Mesenchymal stem cell (in vitro differentiated cells and primary cell): ENCODE data around the gene STAMBP.

Experiments used
- DNase-seq: peaks from one replicate; pipeline ENCODE4 v3.0.0-alpha.2; 2013
- H2AFZ ChIP-seq: one replicate; pipeline ENCODE4 v1.6.1; 2013; ENCODE audit warnings: low read depth, mild to moderate bottlenecking, control low read depth, inconsistent platforms, low read length, moderate library complexity
- H2AK5ac ChIP-seq: 2 replicates; pipeline ENCODE4 v1.6.1; 2013; ENCODE audit warnings: low read length, moderate library complexity, mild to moderate bottlenecking, inconsistent platforms; ENCODE audit not compliant: severe bottlenecking
- H2BK120ac ChIP-seq: one replicate; pipeline ENCODE4 v1.6.1; 2013; ENCODE audit warnings: low read depth, mild to moderate bottlenecking, inconsistent platforms, low read length, moderate library complexity
- H2BK12ac ChIP-seq, 2 experiments: one replicate each; pipeline ENCODE4 v1.6.1; 2013; ENCODE audit warnings: inconsistent platforms in 2 of 2, low read length in 2 of 2, mild to moderate bottlenecking in 2 of 2, moderate library complexity in 2 of 2, control low read depth in 1 of 2
- H2BK15ac ChIP-seq: one replicate; pipeline ENCODE4 v1.6.1; 2013; ENCODE audit warnings: mild to moderate bottlenecking, low read depth, inconsistent platforms; ENCODE audit not compliant: poor library complexity, severe bottlenecking
- H2BK5ac ChIP-seq: 2 replicates; pipeline ENCODE4 v1.6.1; 2013; ENCODE audit warnings: low read depth, mild to moderate bottlenecking, low read length, control low read depth, inconsistent platforms; ENCODE audit not compliant: poor library complexity, severe bottlenecking
- H3K14ac ChIP-seq, 2 experiments: one replicate each; pipeline ENCODE4 v1.6.1; 2013; ENCODE audit warnings: inconsistent platforms in 2 of 2, low read length in 2 of 2, control low read depth in 1 of 2, mild to moderate bottlenecking in 1 of 2, moderate library complexity in 1 of 2
- H3K18ac ChIP-seq, 2 experiments: one replicate each; pipeline ENCODE4 v1.6.1; 2013; ENCODE audit warnings: inconsistent platforms in 2 of 2, low read length in 2 of 2, control low read depth in 1 of 2, low read depth in 1 of 2, mild to moderate bottlenecking in 1 of 2
- H3K23ac ChIP-seq, 2 experiments: one replicate each; pipeline ENCODE4 v1.6.1; 2013; ENCODE audit warnings: inconsistent platforms in 2 of 2, low read length in 2 of 2, mild to moderate bottlenecking in 2 of 2, moderate library complexity in 2 of 2, control low read depth in 1 of 2
- H3K27ac ChIP-seq: 2 replicates; pipeline ENCODE4 v1.5.1; 2013; ENCODE audit warnings: mild to moderate bottlenecking, moderate library complexity, low read length, control low read depth, inconsistent platforms; ENCODE audit not compliant: poor library complexity, severe bottlenecking
- H3K27me3 ChIP-seq, 2 experiments: 2 replicates each; pipeline versions ENCODE4 v1.6.1 to v1.7.0; 2013; ENCODE audit warnings: low read length in 2 of 2, mild to moderate bottlenecking in 2 of 2, moderate library complexity in 2 of 2, control low read depth in 1 of 2, inconsistent platforms in 1 of 2; ENCODE audit not compliant: control insufficient read depth in 1 of 2, insufficient read depth in 1 of 2
- H3K36me3 ChIP-seq, 2 experiments: 2 replicates each; pipeline versions ENCODE4 v1.6.1 to v1.7.0; 2013; ENCODE audit warnings: low read length in 2 of 2, control low read depth in 1 of 2, inconsistent platforms in 1 of 2, low read depth in 1 of 2, mild to moderate bottlenecking in 1 of 2; ENCODE audit not compliant: insufficient read depth in 2 of 2, control insufficient read depth in 1 of 2
- H3K4ac ChIP-seq, 2 experiments: one replicate each; pipeline ENCODE4 v1.6.1; 2013; ENCODE audit warnings: inconsistent platforms in 2 of 2, low read length in 2 of 2, mild to moderate bottlenecking in 2 of 2, moderate library complexity in 2 of 2, control low read depth in 1 of 2, low read depth in 1 of 2
- H3K4me1 ChIP-seq: 2 replicates; pipeline ENCODE4 v1.6.1; 2013; ENCODE audit warnings: low read depth, low read length, control low read depth; ENCODE audit not compliant: control insufficient read depth, insufficient read depth
- H3K4me2 ChIP-seq: 2 replicates; pipeline ENCODE4 v1.6.1; 2013; ENCODE audit warnings: low read length, mild to moderate bottlenecking, inconsistent platforms; ENCODE audit not compliant: poor library complexity, severe bottlenecking
- H3K4me3 ChIP-seq, 2 experiments: 2 replicates each; pipeline versions ENCODE4 v1.5.1 to v1.7.0; 2013; ENCODE audit warnings: low read length in 2 of 2, mild to moderate bottlenecking in 2 of 2, control low read depth in 1 of 2, low read depth in 1 of 2; ENCODE audit not compliant: insufficient read depth in 1 of 2
- H3K79me1 ChIP-seq: replicated peaks from 2 replicates; pipeline ENCODE4 v1.6.1; 2013; ENCODE audit warnings: mild to moderate bottlenecking, control low read depth, low read length, inconsistent platforms; ENCODE audit not compliant: poor library complexity, severe bottlenecking
- H3K9ac ChIP-seq: 2 replicates; pipeline ENCODE4 v1.7.0; 2013; ENCODE audit warnings: mild to moderate bottlenecking, low read length, moderate library complexity
- H3K9me3 ChIP-seq: 2 replicates; pipeline ENCODE4 v1.7.0; 2013; ENCODE audit warnings: mild to moderate bottlenecking, low read length; ENCODE audit not compliant: control insufficient read depth
- H4K8ac ChIP-seq: one replicate; pipeline ENCODE4 v1.6.1; 2013; ENCODE audit warnings: inconsistent platforms, mild to moderate bottlenecking, low read length, moderate library complexity
- H4K91ac ChIP-seq: one replicate; pipeline ENCODE4 v1.6.1; 2013; ENCODE audit warnings: mild to moderate bottlenecking, low read length, inconsistent platforms
- WGBS: methylation state at CpG from one replicate; pipeline ENCODE4 v1.1.7; 2013; ENCODE audit warnings: mixed read lengths; 5-methylcytosine and 5-hydroxymethylcytosine counted together

Gene STAMBP

GRCh38 chr2:73915437-73915993, 86.8 kb downstream of the STAMBP start:
- Histone ChIP-seq H3K27me3 (peaks cover 0 to 70% of the 10 kb centered on the region in 2 experiments), H3K4me2 (no peak overlapping the region), H2AK5ac (no peak overlapping the region), H3K18ac (no peak overlapping the region), H3K4ac (no peak overlapping the region), H3K79me1 (no peaks in the 10 kb centered on the region), H3K36me3 (peaks cover 0 to 25% of the 10 kb centered on the region in 2 experiments), H3K23ac (no peak overlapping the region), H2BK12ac (no peak overlapping the region), H4K91ac (no peak overlapping the region), H3K9ac (no peak overlapping the region), H2BK15ac (no peak overlapping the region), H3K4me3 (no peak overlapping the region), H4K8ac (no peak overlapping the region), H3K4me1 (no peaks in the 10 kb centered on the region), H3K9me3 (no peaks in the 10 kb centered on the region), H3K14ac (no peak overlapping the region), H3K27ac (no peak overlapping the region), H2BK120ac (no peak overlapping the region), H2AFZ (no peak overlapping the region), H2BK5ac (no peak overlapping the region)
- no peak for DNase-seq
- WGBS: 94% methylated on average over 4 of the region's 5 CpGs

- Histone ChIP-seq H3K36me3 (peaks cover 0 to 30% of the 10 kb centered on the region in 2 experiments), H4K91ac (no peak overlapping the region), H2BK12ac (no peak overlapping the region), H3K9ac (no peak overlapping the region), H3K79me1 (no peaks in the 10 kb centered on the region), H2AFZ (no peak overlapping the region), H3K18ac (no peak overlapping the region), H4K8ac (no peak overlapping the region), H3K4me2 (no peak overlapping the region), H2AK5ac (no peak overlapping the region), H3K9me3 (no peaks in the 10 kb centered on the region), H2BK15ac (no peak overlapping the region), H3K14ac (no peak overlapping the region), H3K4me1 (no peaks in the 10 kb centered on the region), H3K4ac (no peak overlapping the region), H3K23ac (no peak overlapping the region), H2BK120ac (no peak overlapping the region), H2BK5ac (no peak overlapping the region), H3K4me3 (no peak overlapping the region), H3K27me3 (peaks cover 0 to 82% of the 10 kb centered on the region in 2 experiments), H3K27ac (no peak overlapping the region)
- WGBS: 68% methylated on average over 1 of the region's 2 CpGs
- no peak for DNase-seq
These were observed 87.9 kb downstream of the STAMBP start for GRCh38 chr2:73916666-73917065.

GRCh38 chr2:73917296-73917695, 88.5 kb downstream of the STAMBP start:
- Histone ChIP-seq H3K4me2 (no peak overlapping the region), H3K36me3 (peaks cover 0 to 30% of the 10 kb centered on the region in 2 experiments), H3K18ac (no peak overlapping the region), H3K23ac (no peak overlapping the region), H2BK120ac (no peak overlapping the region), H2BK15ac (no peak overlapping the region), H3K79me1 (no peaks in the 10 kb centered on the region), H3K27me3 (peaks cover 0 to 85% of the 10 kb centered on the region in 2 experiments), H3K4me1 (no peaks in the 10 kb centered on the region), H4K91ac (no peak overlapping the region), H3K4ac (no peak overlapping the region), H2BK12ac (no peak overlapping the region), H3K9me3 (no peaks in the 10 kb centered on the region), H3K27ac (no peak overlapping the region), H2AK5ac (no peak overlapping the region), H4K8ac (no peak overlapping the region), H2AFZ (no peak overlapping the region), H3K4me3 (no peak overlapping the region), H3K9ac (no peak overlapping the region), H3K14ac (no peak overlapping the region), H2BK5ac (no peak overlapping the region)
- no peak for DNase-seq
- 29% methylated on average over 2 of the region's 2 CpGs for WGBS

GRCh38 chr2:73917696-73918207, 89.0 kb downstream of the STAMBP start:
- H2AK5ac ChIP-seq: no peak overlapping the region

More at GRCh38 chr2:73917696-73918207, 89.0 kb downstream of the STAMBP start:
- peaks cover 0 to 89% of the 10 kb centered on the region in 2 experiments for H3K27me3 ChIP-seq
- H3K14ac ChIP-seq: no peak overlapping the region
- no peak overlapping the region for H3K4ac ChIP-seq
- no peak overlapping the region for H3K27ac ChIP-seq
- no peak overlapping the region for H3K4me3 ChIP-seq
- no peak overlapping the region for H2BK12ac ChIP-seq
- no peak overlapping the region for H2BK120ac ChIP-seq
- no peaks in the 10 kb centered on the region for H3K9me3 ChIP-seq
- no peak overlapping the region for H2AFZ ChIP-seq
- DNase-seq: no peak
- no peak overlapping the region for H3K9ac ChIP-seq
- H2BK15ac ChIP-seq: no peak overlapping the region
- H3K4me1 ChIP-seq: no peaks in the 10 kb centered on the region
- no peak overlapping the region for H3K18ac ChIP-seq
- no peak overlapping the region for H3K4me2 ChIP-seq
- WGBS: 89% methylated on average over 3 of the region's 4 CpGs
- no peak overlapping the region for H3K23ac ChIP-seq
- no peak overlapping the region for H4K8ac ChIP-seq
- peaks cover 0 to 30% of the 10 kb centered on the region in 2 experiments for H3K36me3 ChIP-seq
- H2BK5ac ChIP-seq: no peak overlapping the region
- H3K79me1 ChIP-seq: no peaks in the 10 kb centered on the region
- no peak overlapping the region for H4K91ac ChIP-seq
